ENCODE data around the gene SPTB.
"Not testable (repeated sequence)": the region's sequence is repeated elsewhere in the genome, so short reads cannot be mapped to it uniquely, and the experiment has no call there.

The SPTB gene

DNA sequence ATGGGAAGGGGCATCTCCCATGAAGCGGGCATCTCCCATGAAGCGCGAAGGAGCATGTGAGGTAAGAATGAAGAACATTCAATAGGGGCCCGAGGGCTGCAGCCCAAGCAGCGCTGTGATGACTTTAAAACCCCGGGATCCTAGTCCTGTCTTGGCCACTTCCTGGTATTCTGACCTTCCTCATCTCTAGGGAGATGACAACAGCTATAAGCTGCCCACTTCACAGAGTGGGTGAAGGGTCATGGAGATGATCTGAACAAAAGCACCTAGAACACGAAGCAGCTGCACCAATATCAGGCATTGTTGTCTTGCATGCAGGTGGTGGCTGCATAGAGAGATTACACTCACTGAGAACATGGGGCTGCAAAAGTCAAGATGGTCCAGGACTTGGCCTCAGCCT lies 64.5 kb downstream of the SPTB start:
- no peak for DNase-seq

DNA sequence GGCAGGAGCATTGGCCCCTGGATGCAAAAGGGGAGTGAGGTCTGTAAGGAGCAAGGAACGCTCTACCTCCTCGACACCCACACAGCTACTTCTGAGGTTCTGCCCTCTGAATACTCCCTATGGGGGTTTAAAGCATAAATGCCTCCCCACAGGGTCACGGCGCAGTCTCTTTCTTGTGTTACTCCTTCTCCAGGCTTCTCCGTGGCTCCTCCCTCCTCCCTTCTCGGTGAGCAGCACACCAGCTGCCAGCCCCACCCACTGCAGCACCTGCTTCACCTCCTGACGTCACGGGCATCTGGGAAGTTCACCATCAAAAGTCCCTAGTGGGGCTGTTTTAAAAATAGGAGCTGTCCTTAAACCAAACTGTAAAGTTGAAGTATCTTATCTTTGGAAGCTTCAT lies 67.3 kb downstream of the SPTB start:
- peak; percentile 72 to 88 for DNase-seq

DNA sequence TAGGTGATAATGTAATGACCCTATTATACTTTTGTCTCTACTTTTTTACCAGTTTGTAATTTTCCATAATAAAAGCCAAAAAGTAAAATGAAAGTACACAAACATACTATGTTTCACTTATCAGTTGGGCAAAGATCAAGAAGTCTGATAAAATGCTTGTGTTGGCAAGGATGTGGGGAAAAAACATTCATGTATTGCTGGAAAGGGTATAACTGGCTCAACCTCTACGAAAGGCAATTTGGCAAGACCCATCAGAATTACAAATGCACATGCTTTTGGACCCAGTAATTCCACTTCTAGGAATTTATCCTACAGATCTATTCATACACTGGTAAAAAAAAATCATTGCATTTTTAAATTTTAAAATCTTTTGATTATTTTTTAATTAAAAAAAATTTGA lies 68.0 kb downstream of the SPTB start:
- DNase-seq = no peak

DNA sequence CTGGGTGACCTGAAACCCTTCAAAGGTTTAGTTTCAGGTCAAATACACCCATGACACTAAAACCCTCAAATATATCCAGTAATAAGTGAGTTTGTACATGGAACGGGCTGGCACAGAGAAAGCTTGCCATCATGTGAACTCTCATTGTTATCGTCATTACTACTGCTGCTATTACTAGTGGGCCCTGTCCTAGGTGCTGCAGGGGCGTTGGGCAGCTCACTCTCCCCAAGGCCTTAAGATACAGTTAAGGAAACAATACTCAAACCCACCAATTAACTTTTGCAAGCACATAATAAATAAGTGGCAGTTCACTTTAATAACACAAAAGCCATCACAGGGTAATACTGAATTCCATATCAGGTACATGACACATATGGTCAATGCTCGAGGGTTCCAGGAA lies 71.3 kb downstream of the SPTB start:
- DNase-seq = no peak

DNA sequence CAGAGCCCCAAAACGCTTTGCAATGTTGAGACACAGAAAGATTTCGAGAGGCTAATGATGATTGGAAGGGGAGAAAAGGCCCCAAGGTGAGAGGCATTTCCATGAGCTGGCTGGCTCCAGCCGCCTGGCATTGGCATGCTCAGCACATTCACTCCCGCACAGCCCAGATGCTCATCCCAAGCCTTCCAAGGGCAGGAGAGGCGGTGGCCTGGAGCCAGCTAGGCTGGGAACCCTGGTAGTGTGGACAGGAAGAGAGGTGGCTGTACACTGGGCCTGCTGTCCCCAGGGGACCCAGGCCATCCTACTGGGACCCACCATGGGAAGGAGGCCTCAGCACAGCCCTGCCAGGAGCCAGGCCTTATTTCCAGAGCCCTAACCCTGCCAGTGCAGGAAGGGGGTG lies 72.2 kb downstream of the SPTB start:
- DNase-seq = no peak

DNA sequence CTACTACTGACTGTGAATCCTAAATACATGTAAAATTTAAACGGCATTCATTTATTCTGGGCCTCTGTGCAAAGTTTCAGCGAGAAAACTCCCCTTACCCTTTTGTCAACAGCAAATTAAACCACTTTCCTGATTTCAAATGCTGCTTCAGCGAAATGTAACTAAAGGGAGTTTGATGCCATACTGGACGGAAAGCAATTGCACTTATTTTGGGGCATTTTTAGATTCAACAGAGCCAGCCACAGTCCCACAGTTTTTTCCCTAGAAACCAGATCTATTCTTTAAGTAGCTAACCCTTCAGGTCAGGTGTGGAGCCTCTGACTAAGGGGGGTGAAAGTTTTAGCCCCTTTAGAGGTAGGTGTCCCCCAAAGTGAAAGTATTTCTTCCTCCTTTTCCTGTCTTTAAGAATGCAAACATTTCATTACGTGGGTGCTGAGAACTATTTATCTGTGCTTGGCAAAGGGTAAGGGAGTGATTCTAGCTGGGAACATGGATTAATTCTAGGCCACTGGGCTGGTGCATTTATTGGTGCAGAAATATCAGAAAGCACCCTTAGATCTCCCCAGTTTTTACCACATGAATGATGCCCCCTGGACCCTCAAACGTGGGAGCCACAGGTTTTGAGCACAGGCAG lies 72.7 kb downstream of the SPTB start:
- no peak for DNase-seq

DNA sequence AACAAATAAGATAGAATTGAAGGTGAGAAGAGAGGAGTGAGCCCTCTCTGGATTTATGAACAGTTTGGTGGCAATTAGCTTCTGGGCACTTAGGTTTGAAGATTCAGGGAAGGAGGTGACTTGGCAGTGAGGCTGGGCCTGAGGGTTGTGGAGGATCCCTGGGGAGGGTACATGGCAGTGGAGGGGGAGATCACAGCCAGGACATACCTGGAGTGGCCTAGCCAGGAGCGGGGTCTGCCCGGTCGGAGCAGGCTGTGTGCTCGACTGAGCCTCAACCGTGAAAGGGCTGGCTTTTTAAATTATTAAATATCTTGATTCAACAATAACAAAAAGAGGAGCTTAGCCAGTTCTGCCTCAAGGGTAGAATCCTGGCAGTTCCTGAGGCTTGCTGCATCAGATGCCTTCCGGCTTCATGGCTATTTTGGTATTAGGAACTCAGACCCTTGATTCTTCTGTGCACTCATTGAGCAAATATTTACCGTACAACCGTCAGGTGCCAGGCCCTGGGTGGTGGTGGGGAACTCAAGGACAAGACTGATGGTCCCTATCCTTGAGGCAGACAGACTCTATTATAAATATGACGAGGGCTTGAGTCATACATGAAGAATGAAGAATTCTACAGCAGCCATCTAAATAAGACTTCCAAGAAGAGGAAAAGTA lies 73.4 kb downstream of the SPTB start:
- no peak for DNase-seq

DNA sequence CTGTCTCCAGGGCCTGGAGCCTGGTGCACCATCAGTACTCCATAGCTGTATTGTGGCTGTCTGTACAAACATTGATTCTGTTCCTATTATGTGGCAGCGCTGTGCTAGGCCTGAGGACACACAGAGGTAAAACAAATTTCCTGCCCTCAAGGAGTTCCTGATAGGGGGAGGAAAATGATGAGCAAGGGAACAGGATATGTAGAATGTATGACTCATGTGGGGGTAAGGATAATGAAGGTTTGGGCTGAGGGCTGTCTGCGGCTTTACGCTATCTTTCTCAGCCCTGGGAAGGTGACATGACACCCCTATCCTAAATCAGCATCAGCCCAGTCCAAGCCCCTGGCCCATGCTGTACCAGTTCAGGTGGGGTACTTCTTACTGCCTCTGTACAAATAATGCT lies 74.1 kb downstream of the SPTB start:
- not testable (repeated sequence) for DNase-seq

DNA sequence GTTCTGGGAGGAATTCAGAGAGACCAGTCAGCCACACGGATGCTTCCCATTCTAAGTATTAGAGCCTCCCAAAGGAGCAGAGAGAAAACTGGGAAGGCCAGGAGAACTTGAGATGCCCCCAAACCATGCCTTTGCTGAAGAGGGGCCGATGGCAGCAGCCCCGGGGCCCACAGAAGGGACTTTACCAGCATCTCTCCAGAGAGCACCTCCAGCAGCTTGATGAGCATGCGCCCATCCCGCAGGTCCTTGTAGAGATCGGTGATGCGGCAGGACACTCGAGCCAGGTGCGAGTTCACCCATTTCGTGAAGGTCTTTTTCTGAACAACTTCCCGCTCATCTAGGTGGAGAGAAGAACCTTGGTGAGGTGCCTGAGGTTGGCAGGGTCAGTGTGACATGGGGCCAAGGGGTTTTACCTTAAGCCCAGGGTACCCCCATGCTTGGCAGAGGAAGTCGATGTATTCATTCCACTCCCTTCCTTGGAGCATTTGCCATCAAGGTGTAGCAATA lies 74.9 kb downstream of the SPTB start:
- no peak for DNase-seq

DNA sequence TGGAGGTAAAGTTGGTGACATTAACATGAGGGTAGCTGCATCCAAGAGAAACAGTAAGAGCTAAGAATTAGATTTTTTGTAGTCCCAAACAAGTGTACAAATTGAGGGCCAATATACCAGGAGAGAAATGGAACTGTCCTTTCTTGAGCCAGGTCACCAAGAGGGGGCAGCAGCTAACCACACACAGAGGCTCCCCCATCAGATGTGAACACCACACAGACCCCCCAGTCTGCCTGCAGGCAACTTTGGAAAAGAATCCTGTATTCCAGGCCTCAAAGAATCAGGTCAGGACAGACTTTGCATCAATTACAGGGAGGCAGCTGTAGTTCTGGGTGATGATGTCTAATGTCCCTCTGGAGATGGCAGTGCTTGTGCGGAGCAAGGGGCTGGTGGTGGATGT lies 77.9 kb downstream of the SPTB start:
- no peak for DNase-seq

DNA sequence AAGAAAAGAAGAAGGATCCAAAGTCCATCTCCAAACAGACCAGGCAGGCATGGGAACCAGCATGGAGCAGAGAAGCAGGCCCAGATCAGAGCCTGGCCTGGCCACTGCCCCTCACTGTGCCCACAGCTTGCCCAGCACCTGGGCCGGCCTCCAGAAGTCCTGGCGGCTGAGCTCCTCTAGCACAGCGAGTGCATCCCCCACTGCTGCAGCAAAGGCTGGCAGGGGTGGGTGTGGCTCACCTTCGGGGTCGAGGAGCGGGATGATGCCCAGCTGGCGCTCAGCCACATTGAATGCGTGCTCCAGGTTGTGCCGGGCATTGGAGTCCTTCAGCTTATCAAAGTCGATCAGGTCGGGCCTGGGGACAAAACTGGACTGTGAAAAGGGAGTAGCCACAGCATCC lies 78.7 kb downstream of the SPTB start:
- no peak for DNase-seq

DNA sequence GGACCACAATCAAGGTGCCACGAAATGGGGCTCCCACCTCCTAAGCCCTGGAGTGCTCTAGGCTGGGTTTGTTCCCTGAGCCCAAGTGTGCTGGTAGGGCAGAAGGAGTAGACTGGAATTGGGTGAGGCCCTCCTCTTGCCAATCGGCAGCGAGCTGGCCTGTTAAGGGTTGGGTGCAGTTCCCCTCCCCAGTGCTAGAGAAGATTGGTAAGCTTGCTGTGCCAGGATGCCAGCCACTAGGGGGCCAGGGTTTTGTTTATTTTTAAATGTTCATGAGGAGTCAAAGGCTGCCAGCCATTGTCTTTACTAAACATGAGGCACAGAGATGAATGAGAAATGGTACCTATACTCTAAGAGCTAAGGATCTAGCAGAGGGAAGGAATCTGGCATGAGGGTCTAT lies 79.7 kb downstream of the SPTB start:
- DNase-seq = no peak

DNA sequence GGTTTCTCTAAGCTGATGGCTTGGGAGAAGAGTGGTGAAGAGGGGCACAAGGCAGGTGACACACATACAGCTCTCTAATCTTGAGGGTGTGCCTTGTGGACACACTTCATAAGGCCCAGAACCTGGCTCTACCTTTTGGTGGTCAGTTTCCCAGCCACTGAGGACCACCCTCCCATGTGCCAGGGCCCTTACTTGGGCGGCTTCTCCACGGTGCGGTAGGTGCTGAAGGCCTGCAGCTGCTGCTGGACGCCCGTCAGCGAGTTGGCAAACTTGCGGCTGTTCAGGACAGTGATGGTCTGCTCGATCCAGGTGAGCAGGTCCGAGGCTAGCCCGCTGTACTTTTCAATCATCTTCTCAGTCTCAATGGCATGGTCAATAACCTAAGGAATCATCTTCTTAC lies 80.2 kb downstream of the SPTB start:
- DNase-seq = no peak

DNA sequence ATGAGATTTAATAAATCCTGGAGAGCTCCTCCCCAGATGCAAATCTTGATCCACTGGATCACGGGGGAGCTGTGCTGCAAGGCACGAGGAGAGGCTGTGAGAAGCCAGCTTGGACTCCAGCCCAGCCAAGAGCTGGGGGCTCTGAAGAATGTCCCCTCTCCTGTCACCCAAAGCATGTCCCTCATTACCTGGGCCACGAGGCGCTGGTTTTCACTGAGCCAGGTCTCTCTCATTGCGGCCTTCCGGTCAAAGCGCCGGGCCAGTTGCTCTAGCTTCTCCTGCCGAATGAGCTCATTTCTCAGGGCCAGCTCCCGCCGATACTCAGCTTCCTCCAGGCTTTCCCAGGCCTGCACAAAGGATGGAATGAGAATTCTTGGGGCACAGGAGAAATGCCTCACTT lies 83.3 kb downstream of the SPTB start:
- DNase-seq = no peak

DNA sequence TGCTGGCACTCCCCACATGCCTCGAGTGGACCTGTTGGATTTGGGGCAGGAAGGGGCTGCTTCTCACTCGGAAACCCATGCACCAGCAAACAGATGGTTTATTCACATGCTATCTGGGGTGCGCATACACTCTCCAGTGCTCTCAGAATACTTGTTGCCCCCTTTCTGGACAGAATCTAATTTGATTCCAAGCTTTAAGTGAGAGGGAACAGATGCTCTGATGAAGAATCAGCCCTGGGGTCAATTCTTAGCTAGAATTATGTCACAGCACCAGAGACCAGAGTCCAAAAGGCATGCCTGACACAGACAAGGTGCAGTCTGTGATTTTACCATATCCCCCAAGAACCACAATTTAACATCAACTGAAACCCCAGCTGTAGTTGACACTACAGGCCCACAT lies 83.8 kb downstream of the SPTB start:
- DNase-seq = no peak

DNA sequence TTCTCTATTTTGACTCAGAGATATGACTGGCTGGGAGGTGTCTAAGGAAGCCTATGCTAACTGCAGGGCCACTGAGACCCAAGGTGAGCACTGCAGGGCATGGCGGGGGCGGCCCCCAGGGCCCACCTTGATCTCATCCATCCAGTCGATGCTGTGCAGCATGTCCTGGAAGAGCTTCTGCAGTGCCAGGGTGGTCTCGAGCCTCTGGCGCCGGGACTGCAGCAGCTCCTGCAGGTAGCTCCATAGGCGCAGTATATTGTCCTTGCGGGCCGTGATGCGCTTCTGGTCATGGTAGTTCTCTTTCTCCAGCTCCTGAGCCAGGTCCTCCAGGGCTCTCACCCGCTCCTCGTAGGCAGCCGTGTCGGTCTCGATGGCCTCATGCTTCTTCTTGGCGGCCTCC lies 84.5 kb downstream of the SPTB start:
- no peak for DNase-seq

DNA sequence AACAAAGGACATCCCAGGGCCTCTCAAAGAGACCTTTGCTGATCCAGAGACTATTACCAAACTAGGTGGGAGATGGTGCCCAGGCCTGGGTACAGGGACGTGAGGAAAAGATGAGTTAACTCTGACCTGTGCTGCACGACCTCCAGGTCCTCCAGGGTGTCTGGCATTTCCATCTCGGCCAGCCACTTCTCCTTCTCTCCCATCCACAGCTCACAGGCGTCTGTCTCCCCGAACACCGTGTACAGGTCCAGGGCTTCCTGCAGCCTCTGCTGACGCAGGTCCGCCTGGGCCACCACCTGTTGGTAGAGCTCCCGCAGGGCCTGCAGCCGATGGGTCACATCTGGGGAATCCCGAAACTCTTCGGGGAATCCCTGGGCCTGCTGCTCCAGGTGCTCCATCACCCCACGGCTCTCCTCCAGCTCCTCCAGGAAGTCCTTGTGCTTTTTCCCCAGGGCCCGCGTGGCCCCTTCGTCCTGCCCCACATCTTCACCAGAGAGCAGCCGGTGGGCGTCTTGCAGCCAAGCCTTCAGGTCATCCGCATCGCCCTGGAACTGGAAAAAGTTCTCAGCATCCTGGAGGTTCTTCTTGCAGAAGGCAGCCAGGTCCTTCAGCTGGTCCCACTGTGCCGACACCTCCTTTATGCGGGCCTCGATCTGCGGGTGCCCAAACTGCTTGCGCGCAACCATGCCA lies 86.7 kb downstream of the SPTB start:
- DNase-seq = no peak

DNA sequence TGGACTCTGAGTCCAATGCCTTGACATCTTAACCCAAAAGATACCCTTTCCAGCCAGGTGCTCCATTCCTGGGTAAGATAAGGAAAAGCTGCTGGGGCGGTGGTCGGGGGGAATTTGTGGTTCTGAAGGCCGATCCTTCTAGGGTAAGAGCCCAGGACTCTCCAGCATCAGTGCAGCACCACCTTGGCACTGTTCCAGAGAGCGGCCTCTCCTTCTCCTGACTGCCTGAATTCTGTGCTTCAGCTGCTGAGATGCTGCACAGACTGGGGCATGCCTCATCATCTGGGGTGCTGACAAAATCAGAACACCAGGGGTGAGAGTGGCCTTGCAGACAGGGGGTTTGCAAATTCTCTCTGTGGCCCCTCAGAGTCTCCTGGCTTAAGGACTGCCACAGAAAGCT lies 87.5 kb downstream of the SPTB start:
- DNase-seq = no peak

DNA sequence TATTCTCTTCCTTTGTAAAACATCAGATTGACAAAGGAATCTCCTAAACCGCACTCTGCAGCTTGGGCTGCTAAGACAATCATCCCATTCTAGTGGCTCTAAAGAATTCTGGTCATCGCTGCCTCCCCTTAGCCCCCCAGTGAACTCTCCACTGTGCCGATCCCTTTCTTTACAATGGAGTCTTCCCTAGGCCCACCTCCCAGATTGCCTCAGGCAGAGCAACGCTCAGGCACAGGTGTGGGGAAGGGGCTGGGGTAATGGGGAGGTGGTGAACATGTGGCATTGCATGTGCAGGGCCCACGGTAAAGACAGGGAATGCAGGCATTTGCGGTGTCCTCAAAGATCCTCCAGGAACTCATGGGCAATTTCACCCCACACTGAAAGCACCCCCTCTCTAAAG lies 89.2 kb downstream of the SPTB start:
- no peak for DNase-seq

DNA sequence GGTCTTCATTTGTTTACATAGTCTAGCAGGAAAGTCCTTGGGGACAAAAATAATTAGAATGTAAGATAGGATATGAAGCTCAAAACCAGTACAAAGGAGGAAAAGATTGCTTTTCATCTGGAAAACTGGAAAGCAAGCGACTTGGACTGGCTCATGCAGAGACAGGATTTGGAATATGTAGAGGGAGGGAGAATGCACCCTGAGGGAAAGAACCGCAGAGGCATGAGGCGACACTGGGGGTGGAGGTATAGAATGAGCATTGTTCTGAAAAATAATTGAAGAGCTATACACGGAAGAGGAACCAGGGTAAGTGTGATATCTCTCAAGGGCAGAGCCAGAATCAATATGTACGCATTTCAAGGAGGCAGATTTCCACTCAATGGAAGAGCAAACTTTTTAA lies 90.0 kb downstream of the SPTB start:
- DNase-seq = no peak

DNA sequence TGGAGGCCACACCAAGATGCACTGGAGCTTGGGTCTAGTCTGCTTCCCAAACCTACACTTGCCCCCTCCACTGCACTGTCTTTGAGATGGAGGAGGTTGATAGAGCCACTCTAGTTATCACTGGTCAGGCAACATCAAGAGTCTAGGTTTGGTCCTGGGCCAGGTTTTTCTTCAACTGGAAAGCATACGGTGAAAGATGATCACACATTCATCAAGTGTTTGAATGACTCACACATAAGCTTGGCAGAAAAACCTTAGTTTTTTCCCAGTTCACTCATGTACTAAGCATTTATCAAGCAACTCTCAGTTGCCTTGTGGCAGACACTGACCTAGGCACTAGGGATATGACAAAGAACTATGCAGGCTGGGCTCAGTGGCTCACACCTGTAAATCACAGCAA lies 91.0 kb downstream of the SPTB start:
- no peak for DNase-seq

DNA sequence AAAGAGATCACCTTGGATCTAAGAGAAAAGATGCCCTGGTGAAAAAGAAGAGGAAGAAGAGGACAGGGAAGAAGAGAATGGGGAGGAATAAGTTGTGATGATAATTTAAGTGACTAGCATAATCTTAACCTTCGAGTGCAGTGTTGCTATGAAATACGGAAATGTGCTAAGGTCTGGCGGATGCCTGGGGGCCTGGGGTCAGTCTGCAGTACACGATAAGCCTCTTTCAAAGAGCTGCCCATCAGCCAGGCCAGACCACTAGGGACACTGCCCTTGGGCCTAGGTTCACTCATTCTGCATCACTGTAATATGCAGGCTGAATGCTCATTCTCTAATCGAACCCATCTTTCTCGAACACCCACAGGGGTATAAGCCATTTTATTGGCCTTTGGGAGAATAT lies 92.1 kb downstream of the SPTB start:
- DNase-seq = no peak

DNA sequence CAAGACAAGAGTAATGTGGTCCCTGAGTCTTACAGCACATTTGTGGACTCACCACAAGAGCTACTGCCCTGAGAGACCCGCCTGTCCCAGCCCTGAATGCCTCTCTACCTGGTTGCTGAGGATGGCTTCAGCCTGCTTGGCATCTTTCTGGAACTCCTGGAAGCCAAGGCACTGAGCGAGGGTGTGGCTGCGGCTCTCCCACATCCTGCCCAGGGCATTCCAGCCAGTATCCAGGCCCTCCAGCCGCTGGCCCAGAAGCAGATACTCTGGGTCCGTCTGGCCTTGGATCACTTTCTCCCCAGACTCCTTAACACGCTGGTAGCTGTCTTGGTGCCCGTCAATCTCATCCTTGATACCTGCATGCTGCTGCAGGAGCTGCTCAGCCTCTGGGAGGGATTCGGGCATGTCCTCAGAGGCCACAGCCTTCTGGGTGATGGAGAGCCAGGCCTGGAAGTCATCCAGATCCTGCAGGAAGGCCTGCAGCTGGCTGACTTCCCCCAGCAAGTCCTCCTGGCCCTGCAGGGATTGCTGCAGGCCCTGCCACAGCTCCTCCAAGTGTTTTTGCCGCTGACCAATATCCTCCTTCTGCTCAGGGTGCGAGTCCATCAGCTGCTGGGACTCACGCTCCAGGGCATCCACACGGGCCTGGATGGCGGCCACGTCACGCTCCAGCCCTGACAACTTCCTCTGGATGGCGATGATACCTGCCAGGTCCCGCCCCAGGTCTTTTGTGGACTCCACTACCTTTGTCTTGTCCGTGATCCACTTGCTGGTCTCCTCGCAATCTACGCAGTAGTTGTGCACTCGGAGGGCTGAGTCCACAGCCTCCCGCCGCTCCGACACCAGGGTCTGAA lies 93.2 kb downstream of the SPTB start:
- DNase-seq = no peak

DNA sequence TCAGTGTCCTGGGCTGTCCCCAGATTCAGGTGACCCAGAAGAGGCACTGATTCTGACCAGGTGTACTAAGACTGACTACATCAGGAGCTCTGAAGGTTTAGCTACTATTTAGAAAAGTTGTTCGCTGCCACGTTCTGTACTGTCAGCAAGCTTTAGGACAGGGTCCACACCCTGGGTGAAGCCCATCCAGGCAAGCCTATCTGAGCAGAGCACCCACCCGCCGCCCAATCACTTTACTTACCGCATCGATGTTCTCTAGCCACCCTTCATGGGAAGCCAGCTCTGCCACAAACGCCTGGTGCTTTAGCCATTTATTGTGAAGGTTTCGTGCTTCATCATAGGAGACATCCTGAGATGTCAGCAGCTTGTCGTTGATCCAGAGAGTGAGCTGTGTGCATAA lies 95.7 kb downstream of the SPTB start:
- DNase-seq = no peak

Data from NCI-H187 (cell line).